HG02588 (cell line): Measurements from ENCODE around the gene CNTLN.
"Not testable (repeated sequence)": the region's sequence is repeated elsewhere in the genome, so short reads cannot be mapped to it uniquely, and the experiment has no call there.

ENCODE experiments used
- ATAC-seq: cut with Tn5 transposase; IDR thresholded peaks from one replicate; pipeline ENCODE4 v1.9.1; 2021; ENCODE audit warnings: mild to moderate bottlenecking, moderate library complexity; ENCODE audit not compliant: unreplicated experiment

Gene CNTLN

GRCh38 chr9:17397166-17397728 lies 262.4 kb downstream of the CNTLN start:
- not testable (repeated sequence) for ATAC-seq

GRCh38 chr9:17398350-17398749 lies 263.5 kb downstream of the CNTLN start:
- ATAC-seq = no peak

- no peak for ATAC-seq
Observed at GRCh38 chr9:17401858-17402257, 267.0 kb downstream of the CNTLN start.

- ATAC-seq = no peak
Observed at GRCh38 chr9:17402309-17402708, 267.5 kb downstream of the CNTLN start.

GRCh38 chr9:17403539-17403938 lies 268.7 kb downstream of the CNTLN start:
- no peak for ATAC-seq

- ATAC-seq = no peak
Observed at GRCh38 chr9:17414986-17415385, 280.1 kb downstream of the CNTLN start.

GRCh38 chr9:17422994-17423680 lies 288.3 kb downstream of the CNTLN start:
- ATAC-seq = no peak

GRCh38 chr9:17423681-17424011 lies 288.8 kb downstream of the CNTLN start:
- no peak for ATAC-seq

GRCh38 chr9:17425384-17425783 lies 290.5 kb downstream of the CNTLN start:
- no peak for ATAC-seq

- no peak for ATAC-seq
Observed at GRCh38 chr9:17433526-17433925, 298.7 kb downstream of the CNTLN start.

- ATAC-seq = no peak
Observed at GRCh38 chr9:17436854-17437253, 302.0 kb downstream of the CNTLN start.

- ATAC-seq = no peak
Observed at GRCh38 chr9:17437813-17438212, 303.0 kb downstream of the CNTLN start.

- ATAC-seq = not testable (repeated sequence)
Observed at GRCh38 chr9:17445126-17445525, 310.3 kb downstream of the CNTLN start.

GRCh38 chr9:17453751-17454150 lies 318.9 kb downstream of the CNTLN start:
- ATAC-seq = no peak

- no peak for ATAC-seq
Observed at GRCh38 chr9:17462869-17463464, 328.1 kb downstream of the CNTLN start.

- ATAC-seq = no peak
Observed at GRCh38 chr9:17470036-17470813, 335.4 kb downstream of the CNTLN start.

- ATAC-seq = no peak
Observed at GRCh38 chr9:17472126-17472525, 337.3 kb downstream of the CNTLN start.

- ATAC-seq = peak; percentile 61
Observed at GRCh38 chr9:17476401-17476800, 341.6 kb downstream of the CNTLN start.

GRCh38 chr9:17477816-17478215 lies 343.0 kb downstream of the CNTLN start:
- no peak for ATAC-seq

GRCh38 chr9:17480966-17481365 lies 346.1 kb downstream of the CNTLN start:
- no peak for ATAC-seq

- ATAC-seq = no peak
Observed at GRCh38 chr9:17481565-17481964, 346.7 kb downstream of the CNTLN start.

GRCh38 chr9:17484906-17485305 lies 350.1 kb downstream of the CNTLN start:
- ATAC-seq = no peak
